ENCODE measurements around the gene GPT2.

Gene GPT2

DNA sequence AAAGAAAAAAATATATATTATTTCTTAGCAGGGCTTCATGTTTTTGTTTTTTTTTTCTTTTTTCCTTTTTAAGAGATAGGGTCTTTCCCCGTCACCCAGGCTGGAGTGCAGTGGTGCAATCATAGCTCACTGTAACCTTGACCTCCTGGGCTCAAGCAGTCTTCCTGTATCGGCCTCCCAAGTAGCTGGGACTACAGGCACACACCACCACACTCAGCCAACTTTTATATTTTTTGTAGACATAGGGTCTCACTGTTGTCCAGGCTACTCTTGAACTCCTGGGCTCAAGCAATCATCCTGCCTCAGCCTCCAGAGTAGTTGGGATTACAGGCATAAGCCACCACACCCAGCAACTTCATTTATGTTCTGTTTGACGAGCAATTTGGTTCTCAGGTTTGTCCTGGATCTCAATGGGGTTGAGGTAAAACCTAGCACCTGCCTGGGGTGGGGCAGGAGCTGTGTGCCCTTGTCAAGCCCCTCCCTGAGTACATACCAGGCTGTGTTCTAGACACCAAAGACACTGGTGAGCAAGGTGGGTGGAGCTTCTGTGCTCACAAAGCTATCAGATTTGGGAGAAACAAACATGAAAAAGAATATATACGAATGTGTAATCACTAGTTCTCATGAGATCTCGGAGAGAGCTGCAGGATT lies 19.2 kb downstream of the GPT2 start:
- FAIRE-seq (no peak), DNase-seq (ENCODE audit: insufficient read length, low spot score) (no peak)
- TF ChIP-seq POLR2AphosphoS5 (IDR thresholded peaks at IDR 0.05; ENCODE audit: low read depth, low read length), result no peak
- TF ChIP-seq POU2F2 (IDR thresholded peaks at IDR 0.05; ENCODE audit: low read depth, low read length), result no peak
- TF ChIP-seq POLR2A (IDR thresholded peaks at IDR 0.05; ENCODE audit: low read depth, low read length), result no peak
- TF ChIP-seq PAX5 (IDR thresholded peaks at IDR 0.05; ENCODE audit: insufficient read depth, low read length, severe bottlenecking), result no peak
- TF ChIP-seq SPI1 (IDR thresholded peaks at IDR 0.05; ENCODE audit: low read depth, low read length), result no peak
- no peak for TF ChIP-seq TAF1 (IDR thresholded peaks at IDR 0.05; ENCODE audit: low read depth, low read length)

DNA sequence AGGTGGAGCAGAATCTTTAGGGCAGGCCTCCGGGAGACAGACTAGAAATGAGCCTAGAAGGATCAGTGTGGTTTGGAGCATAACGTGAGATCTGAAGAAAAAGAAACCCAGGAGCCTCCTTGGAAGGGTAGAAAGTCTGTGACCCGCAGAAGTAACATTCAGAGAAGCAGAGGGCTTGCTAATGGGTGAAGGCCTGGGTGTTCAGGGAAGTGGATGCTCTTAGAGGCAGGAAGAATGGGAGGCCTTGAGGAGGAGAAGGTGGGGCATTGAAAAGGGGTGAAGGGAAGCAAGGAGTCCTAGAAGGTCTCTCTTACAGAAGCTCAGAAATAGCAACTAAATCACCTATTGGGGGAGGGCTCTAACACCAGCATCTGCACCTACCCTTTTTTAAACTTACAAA lies 20.3 kb downstream of the GPT2 start:
- TF ChIP-seq SPI1 (IDR thresholded peaks at IDR 0.05; ENCODE audit: low read depth, low read length), result no peak
- TF ChIP-seq PAX5 (IDR thresholded peaks at IDR 0.05; ENCODE audit: insufficient read depth, low read length, severe bottlenecking), result no peak
- no peak for TF ChIP-seq POU2F2 (IDR thresholded peaks at IDR 0.05; ENCODE audit: low read depth, low read length)
- no peak for TF ChIP-seq POLR2AphosphoS5 (IDR thresholded peaks at IDR 0.05; ENCODE audit: low read depth, low read length)
- no peak for TF ChIP-seq TAF1 (IDR thresholded peaks at IDR 0.05; ENCODE audit: low read depth, low read length)
- no peak for TF ChIP-seq POLR2A (IDR thresholded peaks at IDR 0.05; ENCODE audit: low read depth, low read length)
- no peak for FAIRE-seq
- no peak for DNase-seq (ENCODE audit: insufficient read length, low spot score)

DNA sequence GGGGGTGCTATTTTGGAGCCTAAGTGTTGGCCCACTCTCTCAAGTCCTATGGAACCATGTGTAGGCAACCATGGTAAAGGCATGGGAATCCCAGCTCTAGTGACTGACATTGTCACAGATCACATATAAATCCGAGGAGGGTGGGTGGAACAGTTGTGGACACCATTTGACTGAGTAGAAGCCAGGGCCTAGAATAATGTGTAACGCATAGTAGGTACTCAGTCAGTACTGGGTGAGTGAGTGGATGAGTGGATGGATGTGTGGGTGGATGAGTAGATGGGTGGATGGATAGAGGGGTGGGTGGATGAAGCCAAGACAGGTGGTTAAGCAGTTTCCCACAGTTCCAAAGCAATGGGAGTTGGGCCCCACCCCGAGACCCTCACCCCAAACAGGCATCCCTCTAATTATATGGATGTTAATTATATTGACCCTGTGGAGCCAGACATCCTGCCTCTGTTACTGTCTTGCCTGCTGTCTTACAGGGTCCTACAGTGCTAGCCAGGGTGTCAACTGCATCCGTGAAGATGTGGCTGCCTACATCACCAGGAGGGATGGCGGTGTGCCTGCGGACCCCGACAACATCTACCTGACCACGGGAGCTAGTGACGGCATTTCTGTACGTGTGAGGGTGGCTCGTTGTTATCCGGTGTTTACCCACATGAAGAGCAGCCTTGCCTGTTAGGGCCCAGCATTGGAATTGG lies 22.3 kb downstream of the GPT2 start:
- DNase-seq (ENCODE audit: insufficient read length, low spot score), result no peak
- no peak for TF ChIP-seq PAX5 (IDR thresholded peaks at IDR 0.05; ENCODE audit: insufficient read depth, low read length, severe bottlenecking)
- no peak for TF ChIP-seq SPI1 (IDR thresholded peaks at IDR 0.05; ENCODE audit: low read depth, low read length)
- no peak for TF ChIP-seq POLR2A (IDR thresholded peaks at IDR 0.05; ENCODE audit: low read depth, low read length)
- no peak for FAIRE-seq

DNA sequence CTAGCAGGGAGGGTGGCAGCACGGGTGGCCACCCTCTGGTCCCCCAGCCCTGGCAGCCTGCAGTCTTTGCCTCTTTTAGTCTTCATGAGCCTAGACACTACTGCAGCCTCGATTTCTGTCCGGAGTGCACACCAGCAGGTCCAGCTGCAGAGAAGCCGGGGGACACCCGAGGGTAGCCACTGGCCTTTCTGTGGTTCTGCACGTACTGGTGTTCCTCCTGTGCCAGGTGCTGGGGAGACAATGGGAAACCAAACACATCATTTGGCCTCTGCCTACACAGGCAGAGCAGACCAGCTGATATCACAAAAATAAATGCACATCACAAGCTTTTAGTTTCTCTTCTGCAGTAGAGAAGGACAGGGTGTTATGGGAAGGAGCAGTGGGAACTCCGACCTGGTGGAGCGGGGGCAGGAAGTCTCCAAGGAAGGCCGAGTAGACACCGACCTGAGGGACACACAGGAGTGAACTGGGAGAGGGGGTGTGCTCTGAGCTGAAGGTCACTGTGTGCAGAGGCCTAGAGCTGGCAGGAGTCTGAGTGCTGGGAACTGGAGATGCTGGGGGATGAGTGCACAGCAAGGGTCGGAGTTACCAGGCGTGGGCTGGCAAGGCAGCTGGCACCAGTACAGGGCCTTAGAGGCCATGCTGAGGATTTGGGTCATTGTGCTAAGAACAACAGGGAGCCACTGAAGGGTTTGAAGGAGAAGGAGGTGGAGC lies 23.1 kb downstream of the GPT2 start:
- TF ChIP-seq POLR2AphosphoS5 (IDR thresholded peaks at IDR 0.05; ENCODE audit: low read depth, low read length) (no peak), POLR2A (IDR thresholded peaks at IDR 0.05; ENCODE audit: low read depth, low read length) (no peak), SPI1 (IDR thresholded peaks at IDR 0.05; ENCODE audit: low read depth, low read length) (no peak), POU2F2 (IDR thresholded peaks at IDR 0.05; ENCODE audit: low read depth, low read length) (no peak), TAF1 (IDR thresholded peaks at IDR 0.05; ENCODE audit: low read depth, low read length) (no peak), PAX5 (IDR thresholded peaks at IDR 0.05; ENCODE audit: insufficient read depth, low read length, severe bottlenecking) (no peak)
- no peak for DNase-seq (ENCODE audit: insufficient read length, low spot score)
- FAIRE-seq, result no peak

DNA sequence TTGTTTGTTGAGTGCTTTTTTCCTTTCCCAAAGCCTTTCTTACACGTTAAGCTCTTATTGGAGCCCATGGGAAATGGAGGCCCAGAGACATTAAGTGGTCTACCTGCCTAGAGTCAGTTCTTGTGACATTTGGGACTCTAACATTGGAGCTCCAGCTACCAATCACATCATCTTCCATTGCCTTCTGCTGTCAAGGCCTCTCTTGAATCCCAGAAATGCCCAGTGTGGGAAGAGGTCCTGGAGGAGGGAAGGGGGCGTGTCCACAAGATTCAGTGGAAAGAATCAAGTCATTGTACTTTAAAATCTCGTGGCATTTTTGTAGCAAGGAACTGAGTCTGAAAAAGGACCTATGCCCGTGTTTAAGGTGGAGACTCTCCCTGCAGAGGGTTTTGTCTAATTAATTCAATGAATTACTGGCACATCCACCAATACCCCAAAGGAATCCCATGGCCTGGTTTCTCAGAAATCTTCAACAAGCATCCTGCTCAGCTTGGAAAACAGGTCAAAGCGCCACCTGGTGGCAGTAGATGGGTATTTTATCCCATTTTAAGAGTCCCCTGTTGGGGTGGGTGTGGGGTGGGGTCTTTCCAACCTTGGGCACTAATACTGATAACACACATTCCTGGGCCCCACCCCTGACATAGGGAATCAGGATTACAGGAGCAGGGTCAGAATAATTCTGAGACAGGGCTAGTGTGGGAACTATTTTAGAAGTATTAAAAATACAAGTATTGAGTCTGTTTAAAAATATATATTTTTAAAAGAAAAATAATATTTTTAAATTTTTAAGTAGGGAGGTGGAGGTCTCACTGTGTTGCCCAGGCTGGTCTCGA lies 24.6 kb downstream of the GPT2 start:
- TF ChIP-seq POLR2AphosphoS5 (IDR thresholded peaks at IDR 0.05; ENCODE audit: low read depth, low read length), result no peak
- no peak for TF ChIP-seq SPI1 (IDR thresholded peaks at IDR 0.05; ENCODE audit: low read depth, low read length)
- no peak for TF ChIP-seq TAF1 (IDR thresholded peaks at IDR 0.05; ENCODE audit: low read depth, low read length)
- no peak for TF ChIP-seq POLR2A (IDR thresholded peaks at IDR 0.05; ENCODE audit: low read depth, low read length)
- no peak for TF ChIP-seq POU2F2 (IDR thresholded peaks at IDR 0.05; ENCODE audit: low read depth, low read length)
- no peak for TF ChIP-seq PAX5 (IDR thresholded peaks at IDR 0.05; ENCODE audit: insufficient read depth, low read length, severe bottlenecking)
- FAIRE-seq (peak; percentile 5), DNase-seq (ENCODE audit: insufficient read length, low spot score) (no peak)

DNA sequence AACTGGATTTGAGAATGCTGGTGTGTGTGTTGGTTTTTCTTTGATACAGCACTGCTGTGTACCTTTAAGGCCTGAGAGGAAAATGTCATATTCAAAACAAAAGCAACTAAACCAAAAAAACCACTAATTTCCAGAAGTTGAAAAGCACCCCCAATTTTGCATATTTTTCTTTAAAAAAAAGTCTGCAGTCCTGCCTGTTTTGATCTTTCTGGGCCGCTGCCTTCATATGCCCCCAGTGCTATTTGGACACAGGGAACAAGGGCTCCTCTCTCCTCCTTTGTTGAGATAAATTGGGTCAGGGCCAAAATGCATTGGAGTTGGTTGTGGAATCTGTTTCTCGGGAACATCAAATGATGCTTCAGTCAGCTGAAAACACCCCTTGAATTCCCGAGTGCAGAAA lies 26.9 kb downstream of the GPT2 start:
- DNase-seq (ENCODE audit: insufficient read length, low spot score) (no peak), FAIRE-seq (peak; percentile 56)
- TF ChIP-seq TAF1 (IDR thresholded peaks at IDR 0.05; ENCODE audit: low read depth, low read length) (no peak), POU2F2 (IDR thresholded peaks at IDR 0.05; ENCODE audit: low read depth, low read length) (peak; percentile 75; the same call in 1 of the 2 replicates)

DNA sequence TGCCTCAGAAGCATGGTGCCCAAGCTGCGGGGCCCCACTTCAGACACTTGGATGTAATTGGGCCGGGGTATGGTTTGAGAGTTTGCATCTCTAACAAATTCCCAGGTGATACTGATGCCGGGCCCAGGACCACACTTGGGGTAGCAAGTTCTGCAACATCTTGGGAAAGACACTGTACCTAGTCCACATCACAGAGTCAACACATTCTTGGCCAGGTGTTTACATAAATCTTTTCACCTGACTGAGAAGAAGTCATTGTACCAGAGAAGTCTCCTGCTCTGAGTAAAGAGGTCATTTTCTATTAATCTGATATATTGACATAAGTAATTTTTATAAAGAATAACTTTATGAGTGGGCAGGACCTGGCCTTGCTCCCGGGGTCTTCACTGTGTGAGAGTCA lies 27.5 kb downstream of the GPT2 start:
- FAIRE-seq, result no peak
- no peak for DNase-seq (ENCODE audit: insufficient read length, low spot score)
- TF ChIP-seq PAX5 (IDR thresholded peaks at IDR 0.05; ENCODE audit: insufficient read depth, low read length, severe bottlenecking), result no peak
- TF ChIP-seq TAF1 (IDR thresholded peaks at IDR 0.05; ENCODE audit: low read depth, low read length), result no peak
- no peak for TF ChIP-seq SPI1 (IDR thresholded peaks at IDR 0.05; ENCODE audit: low read depth, low read length)
- TF ChIP-seq POLR2AphosphoS5 (IDR thresholded peaks at IDR 0.05; ENCODE audit: low read depth, low read length), result no peak
- no peak for TF ChIP-seq POU2F2 (IDR thresholded peaks at IDR 0.05; ENCODE audit: low read depth, low read length)
- TF ChIP-seq POLR2A (IDR thresholded peaks at IDR 0.05; ENCODE audit: low read depth, low read length), result no peak

DNA sequence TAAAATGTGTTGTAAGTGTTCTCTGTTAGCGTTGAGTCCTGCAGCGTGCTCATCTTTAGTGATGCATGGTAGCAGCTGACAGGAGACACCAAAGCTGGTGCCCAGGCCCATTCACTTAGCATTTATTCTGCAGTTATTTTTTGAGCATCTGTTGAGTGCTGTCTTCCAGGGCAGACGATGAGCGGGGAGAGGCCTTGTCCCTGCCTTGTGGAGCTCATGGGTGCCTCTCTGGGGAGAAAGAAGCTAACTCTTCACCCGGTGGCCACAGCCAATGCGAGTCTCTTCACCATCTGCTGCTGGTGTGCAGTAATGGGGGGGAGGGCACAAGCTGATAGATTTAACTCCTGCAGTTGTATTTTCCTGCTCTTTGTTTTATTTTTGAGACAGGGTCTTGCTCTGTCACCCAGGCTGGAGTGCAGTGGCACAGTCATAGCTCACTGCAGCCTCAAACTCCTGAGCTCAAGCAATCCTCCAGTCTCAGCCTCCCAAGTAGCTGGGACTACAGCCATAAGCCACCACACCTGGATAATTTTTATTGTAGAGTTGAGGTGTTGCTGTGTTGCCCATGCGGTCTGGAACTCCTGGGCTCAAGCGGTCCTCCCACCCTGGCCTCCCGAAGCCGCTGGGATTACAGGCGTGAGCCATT lies 30.5 kb downstream of the GPT2 start:
- FAIRE-seq (no peak), DNase-seq (ENCODE audit: insufficient read length, low spot score) (no peak)
- no peak for TF ChIP-seq POLR2AphosphoS5 (IDR thresholded peaks at IDR 0.05; ENCODE audit: low read depth, low read length)
- no peak for TF ChIP-seq POLR2A (IDR thresholded peaks at IDR 0.05; ENCODE audit: low read depth, low read length)
- no peak for TF ChIP-seq POU2F2 (IDR thresholded peaks at IDR 0.05; ENCODE audit: low read depth, low read length)
- no peak for TF ChIP-seq SPI1 (IDR thresholded peaks at IDR 0.05; ENCODE audit: low read depth, low read length)
- no peak for TF ChIP-seq PAX5 (IDR thresholded peaks at IDR 0.05; ENCODE audit: insufficient read depth, low read length, severe bottlenecking)
- no peak for TF ChIP-seq TAF1 (IDR thresholded peaks at IDR 0.05; ENCODE audit: low read depth, low read length)

Data from GM12891 (cell line).